Pancreas (tissue), 10 donors: Measurements from ENCODE around the gene EIF2AK3. TPM values are rescaled to one million over a fixed set of nuclear protein-coding genes. Genes with fewer than 3 reads are reported as not detected.
A peak's percentile ranks its signal among the peaks of the same experiment; 100 is the strongest.

Source experiments
- ATAC-seq, 4 donors: fragments of 200-7000 bp; cut with Tn5 transposase; one replicate each; pipeline versions ENCODE4 v1.8.0 to v1.9.1; 2020; ENCODE audit warnings: mild to moderate bottlenecking in 4 of 4, moderate library complexity in 4 of 4
- DNase-seq, 6 donors: peaks; one replicate each; pipeline ENCODE4 v3.0.0-alpha.2; 2020
- FAIRE-seq: peaks from 2 replicates; lab custom pipeline; 2012; peaks lifted over from hg19 to GRCh38; lab: Jason Lieb, UNC
- H3K27ac ChIP-seq, 4 donors: fragments of 200-600 bp; sonication (generic); 1 replicate in 3 of 4; 2 replicates in 1 of 4; pipeline versions ENCODE4 v1.5.0 to v1.8.0; 2020
- H3K27me3 ChIP-seq, 4 donors: fragments of 200-600 bp; one replicate each; pipeline ENCODE4 v1.8.0; 2021
- H3K36me3 ChIP-seq, 3 donors: fragments of 200-600 bp; sonication (generic) in 1 of 3; one replicate each; pipeline versions ENCODE4 v1.5.0 to v1.8.0; 2020 to 2021
- H3K4me1 ChIP-seq, 3 donors: fragments of 200-600 bp; one replicate each; pipeline ENCODE4 v1.8.0; 2021
- H3K4me3 ChIP-seq, 4 donors: fragments of 200-600 bp; sonication (generic) in 2 of 4; one replicate each; pipeline versions ENCODE4 v1.5.0 to v1.8.0; 2020 to 2021
- H3K9me3 ChIP-seq, 4 donors: fragments of 200-600 bp; one replicate each; pipeline ENCODE4 v1.8.0; 2021
- CTCF ChIP-seq, 4 donors: fragments of 200-600 bp; sonication (generic) in 3 of 4; IDR thresholded peaks; one replicate each; pipeline versions ENCODE4 v1.5.0 to v1.8.0; 2021; ENCODE audit warnings: antibody characterized with exemption in 4 of 4
- WGBS, 2 donors: extraction: QIAGEN DNeasy Blood & Tissue Kit; methylation state at CpG; one replicate each; pipeline ENCODE4 v1.1.7; 2013; 5-methylcytosine and 5-hydroxymethylcytosine counted together
- intact Hi-C, 3 donors: fragments of 100-400 bp; cut with DNase I; formaldehyde crosslinking; loops; one replicate each; pipeline versions ENCODE4 v1.11.1 to v1.14.2; 2022
- polyA plus RNA-seq, 2 donors: library from polyadenylated mRNA; stranded (reverse); fragments of 200-250 nt; gene quantifications; one replicate each; pipeline ENCODE4 v1.2.3, GENCODE V29; 2013
- total RNA-seq, 6 donors: library from RNA; stranded (reverse); fragmentation: NEBNext Ultra II Directional in 4 of 6; extraction: Animal tissue kit (Norgen Biotek cat#: 25700) in 4 of 6; gene quantifications; one replicate each; pipeline versions ENCODE4 v1.2.1 to v1.2.4, GENCODE V29; 2021 to 2023
- donor health status: healthy with polysubstance abuse.
- donor health status: DM: no; HTN: no; CAD: no; lungs with moderate emphysema.
- donor health status: DM: no; HTN: no; CAD: no.
- donor health status: control.
- donor health status: control.
- donor health status: Bipolar disorder and iron deficiency.
- donor health status: DM: yes; HTN: yes; CAD: no.
- donor health status: DM: no; HTN: no; CAD: no.
- donor health status: DM: no; HTN: no; CAD: no.
- donor health status: DM: yes; HTN: yes; CAD: no.

The EIF2AK3 gene
- total and polyA plus RNA-seq, 8 donors, result 6.2 to 58.4 (median 25.5) TPM

- FAIRE-seq (no peak), DNase-seq (no peak), ATAC-seq (no peak)
- H3K27ac ChIP-seq, result no peak overlapping the region
- H3K9me3 ChIP-seq, result no peaks in the 10 kb centered on the region
- no peak for TF ChIP-seq CTCF (IDR thresholded peaks at IDR 0.05)
- H3K4me3 ChIP-seq, result no peak overlapping the region
- H3K4me1 ChIP-seq, result no peaks in the 10 kb centered on the region
- H3K36me3 ChIP-seq, result peaks cover 5 to 72% (median 14%) of the 10 kb centered on the region in 3 donors
- H3K27me3 ChIP-seq, result no peaks in the 10 kb centered on the region
- 84 to 89% methylated on average over 1 of the region's 1 CpG for WGBS, 2 donors
- intact Hi-C loops, result no loop called here
Observed at GRCh38 chr2:88582030-88582429, 45.2 kb downstream of the EIF2AK3 start.

GRCh38 chr2:88580088-88580487 lies 47.2 kb downstream of the EIF2AK3 start:
- H3K27me3 ChIP-seq, result no peaks in the 10 kb centered on the region
- intact Hi-C loops, result no loop called here
- DNase-seq (no peak), ATAC-seq (peak in 1 of 4 donors; percentile 46), FAIRE-seq (no peak)
- H3K4me1 ChIP-seq, result no peaks in the 10 kb centered on the region
- peaks cover 0 to 74% (median 7%) of the 10 kb centered on the region in 3 donors for H3K36me3 ChIP-seq
- TF ChIP-seq CTCF (IDR thresholded peaks at IDR 0.05), result no peak
- WGBS, 2 donors, result 51 to 64% methylated on average over 1 of the region's 1 CpG
- H3K4me3 ChIP-seq, result no peak overlapping the region
- no peaks in the 10 kb centered on the region for H3K9me3 ChIP-seq
- H3K27ac ChIP-seq, result no peak overlapping the region

GRCh38 chr2:88575630-88576029 lies 51.6 kb downstream of the EIF2AK3 start:
- Histone ChIP-seq H3K36me3 (peaks cover 0 to 65% (median 6%) of the 10 kb centered on the region in 3 donors), H3K9me3 (no peaks in the 10 kb centered on the region), H3K4me1 (no peaks in the 10 kb centered on the region), H3K27ac (no peak overlapping the region), H3K4me3 (no peak overlapping the region), H3K27me3 (no peaks in the 10 kb centered on the region)
- no peak for TF ChIP-seq CTCF (IDR thresholded peaks at IDR 0.05)
- intact Hi-C loops, result no loop called here
- ATAC-seq (no peak), DNase-seq (no peak), FAIRE-seq (no peak)
- WGBS, 2 donors, result 93 to 94% methylated on average over 2 of the region's 2 CpGs

- DNase-seq (no peak), FAIRE-seq (no peak), ATAC-seq (no peak)
- intact Hi-C loops, result no loop called here
- Histone ChIP-seq H3K27ac (no peak overlapping the region), H3K27me3 (no peaks in the 10 kb centered on the region), H3K9me3 (no peaks in the 10 kb centered on the region), H3K4me1 (no peaks in the 10 kb centered on the region), H3K36me3 (peaks cover 0 to 65% (median 11%) of the 10 kb centered on the region in 3 donors), H3K4me3 (no peak overlapping the region)
- TF ChIP-seq CTCF (IDR thresholded peaks at IDR 0.05), result no peak
- WGBS, 2 donors, result 45 to 87% methylated on average over 2 of the region's 2 CpGs
Observed at GRCh38 chr2:88575051-88575450, 52.2 kb downstream of the EIF2AK3 start.

- H3K4me3 ChIP-seq, result no peak overlapping the region
- 74 to 81% methylated on average over 5 of the region's 5 CpGs for WGBS, 2 donors
- no peak for TF ChIP-seq CTCF (IDR thresholded peaks at IDR 0.05)
- peaks cover 0 to 2% (median 0%) of the 10 kb centered on the region in 3 donors for H3K4me1 ChIP-seq
- H3K27ac ChIP-seq, result no peak overlapping the region
- intact Hi-C loops, result no loop called here
- peaks cover 0 to 70% (median 11%) of the 10 kb centered on the region in 3 donors for H3K36me3 ChIP-seq
- DNase-seq (no peak), ATAC-seq (no peak), FAIRE-seq (no peak)
- no peaks in the 10 kb centered on the region for H3K9me3 ChIP-seq
- no peaks in the 10 kb centered on the region for H3K27me3 ChIP-seq
Observed at GRCh38 chr2:88574445-88574844, 52.8 kb downstream of the EIF2AK3 start.
